HepG2 (cell line): Measurements from ENCODE around the gene ARPC5. TPM values are rescaled to one million over a fixed set of nuclear protein-coding genes. Genes with fewer than 3 reads are reported as not detected.

Experiments
- ATAC-seq: fragments of 200-7000 bp; cut with Tn5 transposase; 3 replicates; pipeline ENCODE4 v1.9.1; 2020; ENCODE audit warnings: mild to moderate bottlenecking, moderate library complexity
- BruUV-seq: library from RNA; stranded (reverse); fragments of 400-500 nt; replicated peaks from 2 replicates; lab custom pipeline; 2021; lab: Mats Ljungman, UMichigan
- CTCF ChIA-PET: fragments of 300-600 bp; formaldehyde crosslinking; extraction: SDS; loops from one replicate; lab custom pipeline; 2021; ENCODE audit warnings: low total read pairs, inconsistent platforms, low intra/inter-chr PET ratio; lab: Yijun Ruan, JAX
- POLR2A ChIA-PET: fragments of 350-600 bp; sonication (Branson Sonifier 250); formaldehyde crosslinking; loops from one replicate; lab custom pipeline; 2020; ENCODE audit warnings: antibody characterized with exemption, inconsistent platforms; lab: Yijun Ruan, JAX
- DNase-seq: peaks from one replicate; pipeline ENCODE4 v3.0.0-alpha.2; 2015; ENCODE audit warnings: low spot score
- FAIRE-seq: peaks from 3 replicates; lab custom pipeline; 2011; peaks lifted over from hg19 to GRCh38; lab: Jason Lieb, UNC
- H2AFZ ChIP-seq: one replicate; pipeline ENCODE4 v1.6.1; 2011; ENCODE audit warnings: low read length, inconsistent platforms
- H3K27ac ChIP-seq: fragments of 300-600 bp; 3 replicates; pipeline ENCODE4 v1.8.0; 2011; ENCODE audit warnings: mixed run types, mild to moderate bottlenecking, mixed read lengths, low read length, inconsistent platforms; ENCODE audit not compliant: insufficient read depth; ENCODE audit errors: extremely low read length
- H3K27me3 ChIP-seq, 2 experiments: fragments of 200-600 bp in 1 of 2; 2 replicates in 1 of 2; 3 replicates in 1 of 2; pipeline versions ENCODE4 v1.6.0 to v1.8.0; 2011; ENCODE audit warnings: low read length in 2 of 2, mild to moderate bottlenecking in 2 of 2, moderate library complexity in 2 of 2, inconsistent platforms in 1 of 2; ENCODE audit not compliant: insufficient read depth in 2 of 2, control insufficient read depth in 1 of 2
- H3K36me3 ChIP-seq, 2 experiments: fragments of 200-600 bp in 1 of 2; replicated peaks in 1 of 2; 2 replicates in 1 of 2; 3 replicates in 1 of 2; pipeline versions ENCODE4 v1.5.1 to v1.8.0; 2011; ENCODE audit warnings: low read length in 2 of 2, inconsistent platforms in 1 of 2; ENCODE audit not compliant: insufficient read depth in 2 of 2, control insufficient read depth in 1 of 2
- H3K4me1 ChIP-seq: 2 replicates; pipeline ENCODE4 v1.5.1; 2012; ENCODE audit warnings: low read length, inconsistent platforms; ENCODE audit not compliant: insufficient read depth
- H3K4me2 ChIP-seq: 2 replicates; pipeline ENCODE4 v1.6.0; 2011; ENCODE audit warnings: low read depth, low read length, inconsistent platforms
- H3K4me3 ChIP-seq, 3 experiments: fragments of 200-600 bp in 1 of 3; sonication (generic), shearing (Covaris generic) in 1 of 3; replicated peaks in 1 of 3; 2 replicates each; pipeline ENCODE4 v1.5.1; 2011 to 2016; ENCODE audit warnings: low read length in 3 of 3, inconsistent platforms in 2 of 3, low read depth in 2 of 3, mild to moderate bottlenecking in 2 of 3, control low read depth in 1 of 3, mixed read lengths in 1 of 3; ENCODE audit not compliant: insufficient read depth in 1 of 3
- H3K79me2 ChIP-seq: one replicate; pipeline ENCODE4 v1.6.1; 2011; ENCODE audit warnings: low read length, inconsistent platforms; ENCODE audit not compliant: insufficient read depth
- H3K9ac ChIP-seq: 2 replicates; pipeline ENCODE4 v1.6.0; 2011; ENCODE audit warnings: mild to moderate bottlenecking, low read depth, low read length, inconsistent platforms; ENCODE audit not compliant: insufficient read depth
- H3K9me3 ChIP-seq: 2 replicates; pipeline ENCODE4 v1.5.1; 2012; ENCODE audit warnings: mild to moderate bottlenecking, low read length
- H4K20me1 ChIP-seq: 2 replicates; pipeline ENCODE4 v1.6.0; 2011; ENCODE audit warnings: inconsistent platforms, mild to moderate bottlenecking, low read length, moderate library complexity; ENCODE audit not compliant: insufficient read depth
- ASH2L ChIP-seq: fragments of 300-600, 200-600 bp; sonication (generic); IDR thresholded peaks from 2 replicates; pipeline ENCODE4 v1.7.0; 2017; ENCODE audit warnings: low read depth, mild to moderate bottlenecking, moderate library complexity, mixed read lengths, low read length; ENCODE audit not compliant: insufficient read length
- CENPX ChIP-seq: sonication (generic); formaldehyde crosslinking; IDR thresholded peaks from 2 replicates; pipeline ENCODE4 v1.9.0; 2021; ENCODE audit warnings: mild to moderate bottlenecking, missing genetic modification reagents, moderate library complexity
- FOXA3 ChIP-seq: IDR thresholded peaks from 2 replicates; pipeline ENCODE4 v1.6.1; 2016; ENCODE audit warnings: missing genetic modification reagents, missing compliant biosample characterization
- HOXA5 ChIP-seq: sonication (generic); formaldehyde crosslinking; IDR thresholded peaks from 2 replicates; pipeline ENCODE4 v1.4.0; 2020; ENCODE audit warnings: missing genetic modification reagents
- REXO4 ChIP-seq: sonication (generic); formaldehyde crosslinking; IDR thresholded peaks from 2 replicates; pipeline ENCODE4 v1.8.0; 2022; ENCODE audit warnings: missing genetic modification reagents, mild to moderate bottlenecking, borderline replicate concordance
- ZNF33A ChIP-seq: sonication (generic); formaldehyde crosslinking; IDR thresholded peaks from 2 replicates; pipeline ENCODE4 v1.5.1; 2020; ENCODE audit warnings: missing genetic modification reagents, mild to moderate bottlenecking, moderate library complexity, borderline replicate concordance
- ZNF652 ChIP-seq: IDR thresholded peaks from 2 replicates; pipeline ENCODE4 v1.6.1; 2016; ENCODE audit warnings: low read depth, borderline replicate concordance
- WGBS: methylation state at CpG from one replicate; pipeline ENCODE4 v1.1.6; 2017; ENCODE audit warnings: low lambda C conversion rate; 5-methylcytosine and 5-hydroxymethylcytosine counted together
- in situ Hi-C: cut with HindIII; loops from 2 replicates; pipeline ENCODE4 v1.10.0; 2017; ENCODE audit warnings: low pct_unique_long_range_greater_than_20kb; ENCODE audit not compliant: extremely low pct_ligation_motif_present
- intact Hi-C: fragments of 100-400 bp; cut with micrococcal nuclease; formaldehyde crosslinking; loops from one replicate; pipeline ENCODE4 v1.10.0; 2022; ENCODE audit not compliant: unreplicated experiment
- polyA plus RNA-seq, 8 experiments: library from polyadenylated mRNA; depleted of rRNA in 3 of 8; stranded (reverse) in 7 of 8; unstranded in 1 of 8; fragments of >200 nt; fragmentation: Illumina TruSeq in 4 of 8; extraction: Trizol in 4 of 8; gene quantifications; 2 replicates each; pipeline versions ENCODE4 v1.2.1 to v1.2.3, GENCODE V29; 2011 to 2016; ENCODE audit warnings: low read depth in 4 of 8, missing spikeins in 1 of 8, mixed read lengths in 1 of 8; ENCODE audit not compliant: insufficient read depth in 1 of 8
- total RNA-seq, 5 experiments: library from RNA; depleted of rRNA; stranded (reverse); fragments of >200 nt; fragmentation: Illumina TruSeq; extraction: Trizol; gene quantifications; 2 replicates each; pipeline ENCODE4 v1.2.3, GENCODE V29; 2016; ENCODE audit warnings: low read depth in 1 of 5
- TF ChIP-seq, protein P1 (sequence below): IDR thresholded peaks from 2 replicates; pipeline ENCODE4 v1.4.0; 2020; ENCODE audit warnings: mild to moderate bottlenecking, missing genetic modification reagents
- TF ChIP-seq, protein P2 (sequence below): sonication (generic); formaldehyde crosslinking; IDR thresholded peaks from 2 replicates; pipeline ENCODE4 v1.4.0; 2020; ENCODE audit warnings: missing genetic modification reagents, mild to moderate bottlenecking, borderline replicate concordance
- TF ChIP-seq, protein P3 (sequence below): sonication (generic); formaldehyde crosslinking; IDR thresholded peaks from 2 replicates; pipeline ENCODE4 v1.4.0; 2020; ENCODE audit warnings: missing genetic modification reagents; ENCODE audit errors: not compliant biosample characterization

ARPC5 gene
- total and polyA plus RNA-seq, 2 of the 13 experiments (the other 11 are each of a cell fraction or from before 2014, with no cell fraction given), result 48.4 to 106 TPM

DNA sequence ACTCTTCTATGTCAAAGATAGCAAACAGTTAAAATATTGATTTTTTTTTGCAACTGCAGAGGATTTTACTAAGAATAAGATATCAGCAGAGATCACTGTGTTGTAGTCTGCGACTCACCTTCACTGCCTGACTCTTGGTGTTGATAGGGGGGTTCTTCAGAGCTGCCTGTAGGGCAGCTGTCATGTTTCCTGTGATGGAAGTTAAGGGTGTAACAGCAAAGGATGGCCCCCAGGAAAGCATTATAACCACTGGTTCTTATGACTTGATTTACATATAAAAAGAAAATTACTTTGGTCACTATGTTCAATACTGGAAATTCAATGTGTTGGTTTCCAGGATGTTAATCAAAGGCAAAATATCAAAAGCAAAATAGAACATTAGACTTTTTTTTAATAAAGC lies 2.6 kb downstream of the ARPC5 start:
- intact Hi-C loops (loop anchor here (10.0 kb wide), 1 partner anchor 52 kb away; no protein-coding TSS in a partner anchor), in situ Hi-C loops (no loop called here)
- Histone ChIP-seq H3K27ac (peak overlapping the region; percentile 84), H3K4me2 (peak overlapping the region; percentile 70), H3K4me1 (peaks cover 47% of the 10 kb centered on the region), H3K4me3 (peak overlapping the region; percentile 25 to 97 (median 36); a peak in 4 of 6 replicates), H3K79me2 (peaks cover 37% of the 10 kb centered on the region), H3K9me3 (no peaks in the 10 kb centered on the region), H3K9ac (peak overlapping the region; percentile 38), H2AFZ (no peak overlapping the region), H4K20me1 (peaks cover 2% of the 10 kb centered on the region; the same call in 1 of the 2 replicates), H3K36me3 (peaks cover 6 to 22% of the 10 kb centered on the region in 2 experiments), H3K27me3 (no peaks in the 10 kb centered on the region; a peak in 1 of 5 replicates)
- WGBS, result 35% methylated on average over 1 of the region's 1 CpG
- POLR2A ChIA-PET, result no interaction called here
- BruUV-seq, result no TSS peak
- no peak for TF ChIP-seq HOXA5 (CRISPR knock-in tag)
- no peak for TF ChIP-seq ZNF33A (CRISPR knock-in tag)
- TF ChIP-seq CENPX, result no peak
- peak; percentile 76; the same call in 1 of the 2 replicates for TF ChIP-seq ZNF652 (CRISPR knock-in tag)
- peak; percentile 2 for TF ChIP-seq ASH2L
- TF ChIP-seq REXO4 (CRISPR knock-in tag), result no peak
- no peak for FAIRE-seq
- DNase-seq, result no peak
- ATAC-seq, result no peak
- CTCF ChIA-PET, result interaction anchor here (1.2 kb wide), 1 partner anchor 283 kb away, joined by 3 read pairs; no protein-coding TSS in a partner anchor

DNA sequence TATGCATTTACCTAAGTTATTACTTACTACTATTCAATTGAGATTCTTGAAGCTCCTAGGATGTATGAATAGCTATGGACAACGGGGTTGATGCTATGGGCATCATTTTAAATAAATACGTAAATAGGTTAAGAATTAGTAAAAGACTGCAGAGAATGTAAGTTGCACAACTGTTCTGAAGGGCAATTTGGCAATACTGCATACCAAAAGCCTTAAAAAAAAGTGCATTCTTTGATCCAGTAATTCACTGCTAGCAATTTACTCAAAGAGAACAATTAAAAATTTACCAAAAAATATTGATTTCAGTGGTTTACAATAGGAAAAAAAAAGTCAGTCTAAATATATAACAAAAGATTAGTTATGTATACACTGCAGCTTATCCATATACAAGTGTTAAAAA lies 3.5 kb downstream of the ARPC5 start:
- Histone ChIP-seq H3K4me2 (peak overlapping the region; percentile 70), H3K4me3 (peak overlapping the region; percentile 25 to 97 (median 36); a peak in 4 of 6 replicates), H3K79me2 (peaks cover 33% of the 10 kb centered on the region), H3K9me3 (no peaks in the 10 kb centered on the region), H3K4me1 (peaks cover 40% of the 10 kb centered on the region), H3K27me3 (no peaks in the 10 kb centered on the region; a peak in 1 of 5 replicates), H3K9ac (no peak overlapping the region), H4K20me1 (peaks cover 2% of the 10 kb centered on the region; the same call in 1 of the 2 replicates), H3K36me3 (peaks cover 6 to 28% of the 10 kb centered on the region in 2 experiments), H2AFZ (no peak overlapping the region), H3K27ac (peak overlapping the region; percentile 84)
- POLR2A ChIA-PET, result no interaction called here
- DNase-seq, result peak; percentile 44
- CTCF ChIA-PET, result no interaction called here
- no TSS peak for BruUV-seq
- intact Hi-C loops (loop anchor here (10.0 kb wide), 1 partner anchor 53 kb away; no protein-coding TSS in a partner anchor), in situ Hi-C loops (no loop called here)
- ATAC-seq, result no peak
- WGBS, result 50% methylated on average over 2 of the region's 2 CpGs
- FAIRE-seq, result no peak
- TF ChIP-seq, protein P1, sequence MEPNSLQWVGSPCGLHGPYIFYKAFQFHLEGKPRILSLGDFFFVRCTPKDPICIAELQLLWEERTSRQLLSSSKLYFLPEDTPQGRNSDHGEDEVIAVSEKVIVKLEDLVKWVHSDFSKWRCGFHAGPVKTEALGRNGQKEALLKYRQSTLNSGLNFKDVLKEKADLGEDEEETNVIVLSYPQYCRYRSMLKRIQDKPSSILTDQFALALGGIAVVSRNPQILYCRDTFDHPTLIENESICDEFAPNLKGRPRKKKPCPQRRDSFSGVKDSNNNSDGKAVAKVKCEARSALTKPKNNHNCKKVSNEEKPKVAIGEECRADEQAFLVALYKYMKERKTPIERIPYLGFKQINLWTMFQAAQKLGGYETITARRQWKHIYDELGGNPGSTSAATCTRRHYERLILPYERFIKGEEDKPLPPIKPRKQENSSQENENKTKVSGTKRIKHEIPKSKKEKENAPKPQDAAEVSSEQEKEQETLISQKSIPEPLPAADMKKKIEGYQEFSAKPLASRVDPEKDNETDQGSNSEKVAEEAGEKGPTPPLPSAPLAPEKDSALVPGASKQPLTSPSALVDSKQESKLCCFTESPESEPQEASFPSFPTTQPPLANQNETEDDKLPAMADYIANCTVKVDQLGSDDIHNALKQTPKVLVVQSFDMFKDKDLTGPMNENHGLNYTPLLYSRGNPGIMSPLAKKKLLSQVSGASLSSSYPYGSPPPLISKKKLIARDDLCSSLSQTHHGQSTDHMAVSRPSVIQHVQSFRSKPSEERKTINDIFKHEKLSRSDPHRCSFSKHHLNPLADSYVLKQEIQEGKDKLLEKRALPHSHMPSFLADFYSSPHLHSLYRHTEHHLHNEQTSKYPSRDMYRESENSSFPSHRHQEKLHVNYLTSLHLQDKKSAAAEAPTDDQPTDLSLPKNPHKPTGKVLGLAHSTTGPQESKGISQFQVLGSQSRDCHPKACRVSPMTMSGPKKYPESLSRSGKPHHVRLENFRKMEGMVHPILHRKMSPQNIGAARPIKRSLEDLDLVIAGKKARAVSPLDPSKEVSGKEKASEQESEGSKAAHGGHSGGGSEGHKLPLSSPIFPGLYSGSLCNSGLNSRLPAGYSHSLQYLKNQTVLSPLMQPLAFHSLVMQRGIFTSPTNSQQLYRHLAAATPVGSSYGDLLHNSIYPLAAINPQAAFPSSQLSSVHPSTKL (CRISPR knock-in tag), result 0 out of 2 replicates have a peak, but pooled peaks have one; percentile 40
- TF ChIP-seq, protein P2, sequence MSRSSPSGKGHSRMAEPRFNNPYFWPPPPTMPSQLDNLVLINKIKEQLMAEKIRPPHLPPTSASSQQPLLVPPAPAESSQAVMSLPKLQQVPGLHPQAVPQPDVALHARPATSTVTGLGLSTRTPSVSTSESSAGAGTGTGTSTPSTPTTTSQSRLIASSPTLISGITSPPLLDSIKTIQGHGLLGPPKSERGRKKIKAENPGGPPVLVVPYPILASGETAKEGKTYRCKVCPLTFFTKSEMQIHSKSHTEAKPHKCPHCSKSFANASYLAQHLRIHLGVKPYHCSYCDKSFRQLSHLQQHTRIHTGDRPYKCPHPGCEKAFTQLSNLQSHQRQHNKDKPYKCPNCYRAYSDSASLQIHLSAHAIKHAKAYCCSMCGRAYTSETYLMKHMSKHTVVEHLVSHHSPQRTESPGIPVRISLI, result peak; percentile 46; the same call in 1 of the 2 replicates
- TF ChIP-seq, protein P3, sequence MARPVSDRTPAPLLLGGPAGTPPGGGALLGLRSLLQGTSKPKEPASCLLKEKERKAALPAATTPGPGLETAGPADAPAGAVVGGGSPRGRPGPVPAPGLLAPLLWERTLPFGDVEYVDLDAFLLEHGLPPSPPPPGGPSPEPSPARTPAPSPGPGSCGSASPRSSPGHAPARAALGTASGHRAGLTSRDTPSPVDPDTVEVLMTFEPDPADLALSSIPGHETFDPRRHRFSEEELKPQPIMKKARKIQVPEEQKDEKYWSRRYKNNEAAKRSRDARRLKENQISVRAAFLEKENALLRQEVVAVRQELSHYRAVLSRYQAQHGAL (CRISPR knock-in tag), result no peak
- 0 out of 2 replicates have a peak, but pooled peaks have one; percentile 7 for TF ChIP-seq FOXA3 (CRISPR knock-in tag)
